Peyer's patch (tissue), 4 donors: ENCODE measurements around the gene RAB11FIP5. TPM values are rescaled to one million over a fixed set of nuclear protein-coding genes. Genes with fewer than 3 reads are reported as not detected.

Experiments
- DNase-seq, 3 donors: peaks; one replicate each; pipeline ENCODE4 v3.0.0-alpha.2; 2017 to 2019
- H3K27ac ChIP-seq, 4 donors: fragments of 200-600 bp; sonication (generic); one replicate each; pipeline ENCODE4 v1.5.1; 2016 to 2019
- H3K27me3 ChIP-seq, 2 donors: fragments of 200-600 bp; sonication (generic); one replicate each; pipeline ENCODE4 v1.5.1; 2019
- H3K36me3 ChIP-seq, 3 donors: fragments of 200-600 bp; sonication (generic); one replicate each; pipeline ENCODE4 v1.5.1; 2016 to 2019
- H3K4me1 ChIP-seq, 4 donors: fragments of 200-600 bp; sonication (generic); one replicate each; pipeline ENCODE4 v1.5.1; 2016 to 2019
- H3K4me3 ChIP-seq, 4 donors: fragments of 200-600 bp; sonication (generic); 1 replicate in 3 of 4; 2 replicates in 1 of 4; pipeline ENCODE4 v1.5.1; 2016 to 2019; ENCODE audit warnings: mild to moderate bottlenecking in 1 of 4
- H3K9me3 ChIP-seq, 4 donors: fragments of 200-600 bp; sonication (generic); one replicate each; pipeline ENCODE4 v1.5.1; 2016 to 2019; ENCODE audit warnings: mild to moderate bottlenecking in 1 of 4
- POLR2A ChIP-seq, 2 donors: fragments of 450-650 bp; IDR thresholded peaks; one replicate each; pipeline ENCODE4 v1.5.1; 2017; ENCODE audit warnings: antibody characterized with exemption in 2 of 2, mild to moderate bottlenecking in 2 of 2, moderate library complexity in 2 of 2
- total RNA-seq, 4 donors: library from RNA; depleted of rRNA; stranded (reverse); fragments of >200 nt; gene quantifications; one replicate each; pipeline ENCODE4 v1.1.0, GENCODE V29; 2016
- TF ChIP-seq, protein P1 (sequence below), 6 experiments: fragments of 450-650 bp in 4 of 6; fragments of 200-600 bp in 2 of 6; sonication (generic) in 1 of 6; IDR thresholded peaks; one replicate each; pipeline ENCODE4 v1.5.1; 2017 to 2019; ENCODE audit warnings: antibody characterized with exemption in 6 of 6, mild to moderate bottlenecking in 3 of 6, moderate library complexity in 1 of 6

The RAB11FIP5 gene
- total RNA-seq, 4 donors from 2014 or later = 5.1 to 10.7 (median 9.3) TPM

- Histone ChIP-seq H3K27ac (no peak overlapping the region), H3K36me3 (no peaks in the 10 kb centered on the region), H3K4me1 (peaks cover 0 to 17% (median 11%) of the 10 kb centered on the region in 4 donors), H3K4me3 (no peak overlapping the region), H3K27me3 (no peaks in the 10 kb centered on the region), H3K9me3 (no peaks in the 10 kb centered on the region)
- DNase-seq = no peak
- TF ChIP-seq, protein P1, sequence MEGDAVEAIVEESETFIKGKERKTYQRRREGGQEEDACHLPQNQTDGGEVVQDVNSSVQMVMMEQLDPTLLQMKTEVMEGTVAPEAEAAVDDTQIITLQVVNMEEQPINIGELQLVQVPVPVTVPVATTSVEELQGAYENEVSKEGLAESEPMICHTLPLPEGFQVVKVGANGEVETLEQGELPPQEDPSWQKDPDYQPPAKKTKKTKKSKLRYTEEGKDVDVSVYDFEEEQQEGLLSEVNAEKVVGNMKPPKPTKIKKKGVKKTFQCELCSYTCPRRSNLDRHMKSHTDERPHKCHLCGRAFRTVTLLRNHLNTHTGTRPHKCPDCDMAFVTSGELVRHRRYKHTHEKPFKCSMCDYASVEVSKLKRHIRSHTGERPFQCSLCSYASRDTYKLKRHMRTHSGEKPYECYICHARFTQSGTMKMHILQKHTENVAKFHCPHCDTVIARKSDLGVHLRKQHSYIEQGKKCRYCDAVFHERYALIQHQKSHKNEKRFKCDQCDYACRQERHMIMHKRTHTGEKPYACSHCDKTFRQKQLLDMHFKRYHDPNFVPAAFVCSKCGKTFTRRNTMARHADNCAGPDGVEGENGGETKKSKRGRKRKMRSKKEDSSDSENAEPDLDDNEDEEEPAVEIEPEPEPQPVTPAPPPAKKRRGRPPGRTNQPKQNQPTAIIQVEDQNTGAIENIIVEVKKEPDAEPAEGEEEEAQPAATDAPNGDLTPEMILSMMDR (IDR thresholded peaks at IDR 0.05) = no peak
- TF ChIP-seq POLR2A (IDR thresholded peaks at IDR 0.05) = no peak
Observed at GRCh38 chr2:73074110-73075069, 38.4 kb downstream of the RAB11FIP5 start.

GRCh38 chr2:73072416-73072815 is 40.3 kb downstream of the RAB11FIP5 start:
- no peak for TF ChIP-seq POLR2A (IDR thresholded peaks at IDR 0.05)
- TF ChIP-seq, protein P1 (IDR thresholded peaks at IDR 0.05) = no peak
- H3K4me3 ChIP-seq = peak overlapping the region; percentile 80 to 99 (median 92)
- no peaks in the 10 kb centered on the region for H3K27me3 ChIP-seq
- H3K36me3 ChIP-seq = no peaks in the 10 kb centered on the region
- H3K9me3 ChIP-seq = no peaks in the 10 kb centered on the region
- no peak for DNase-seq
- peaks cover 0 to 19% (median 11%) of the 10 kb centered on the region in 4 donors for H3K4me1 ChIP-seq
- peak overlapping the region; percentile 78 to 94 (median 90) for H3K27ac ChIP-seq

- Histone ChIP-seq H3K4me1 (peaks cover 0 to 19% (median 11%) of the 10 kb centered on the region in 4 donors), H3K36me3 (no peaks in the 10 kb centered on the region), H3K27ac (peak overlapping the region; percentile 78 to 94 (median 90)), H3K9me3 (no peaks in the 10 kb centered on the region), H3K27me3 (no peaks in the 10 kb centered on the region), H3K4me3 (peak overlapping the region; percentile 80 to 99 (median 92))
- no peak for TF ChIP-seq POLR2A (IDR thresholded peaks at IDR 0.05)
- TF ChIP-seq, protein P1 (IDR thresholded peaks at IDR 0.05) = no peak
- peak; percentile 36 to 71 (median 67) for DNase-seq
Observed at GRCh38 chr2:73072129-73072395, 40.7 kb downstream of the RAB11FIP5 start.

- no peaks in the 10 kb centered on the region for H3K36me3 ChIP-seq
- H3K4me1 ChIP-seq = peaks cover 0 to 19% (median 11%) of the 10 kb centered on the region in 4 donors
- TF ChIP-seq, protein P1 (IDR thresholded peaks at IDR 0.05) = peak in 5 of 6 experiments; percentile 11 to 46 (median 41)
- peak; percentile 41 to 52 for TF ChIP-seq POLR2A (IDR thresholded peaks at IDR 0.05)
- H3K9me3 ChIP-seq = no peaks in the 10 kb centered on the region
- peak within 1 kb of the TSS; percentile 78 to 94 (median 90) for H3K27ac ChIP-seq
- H3K4me3 ChIP-seq = peak within 1 kb of the TSS; percentile 80 to 99 (median 92)
- DNase-seq = peak; percentile 99
- no peaks in the 10 kb centered on the region for H3K27me3 ChIP-seq
Observed at GRCh38 chr2:73071360-73072128, 41.2 kb downstream of the RAB11FIP5 start, which contains the start of gene SFXN5. Gene SFXN5, minus strand, starts transcription at chr2:73071712. Its CDS starts 7 bp downstream, at chr2:73071705.

- Histone ChIP-seq H3K4me3 (peak overlapping the region; percentile 80 to 99 (median 92)), H3K27me3 (no peaks in the 10 kb centered on the region), H3K27ac (peak overlapping the region; percentile 78 to 94 (median 90)), H3K36me3 (no peaks in the 10 kb centered on the region), H3K4me1 (peaks cover 0 to 19% (median 11%) of the 10 kb centered on the region in 4 donors), H3K9me3 (no peaks in the 10 kb centered on the region)
- TF ChIP-seq, protein P1 (IDR thresholded peaks at IDR 0.05) = no peak
- peak; percentile 62 to 69 for TF ChIP-seq POLR2A (IDR thresholded peaks at IDR 0.05)
- DNase-seq = peak; percentile 24 to 71 (median 57)
Observed at GRCh38 chr2:73070643-73071359, 41.9 kb downstream of the RAB11FIP5 start.
